ENCODE data around the gene RGPD8. TPM values are rescaled to one million over a fixed set of nuclear protein-coding genes. Genes with fewer than 3 reads are reported as not detected.
A peak's percentile ranks its signal among the peaks of the same experiment; 100 is the strongest.

The RGPD8 gene
- total RNA-seq, 1 experiment from 2014 or later, result 13.6 TPM

DNA sequence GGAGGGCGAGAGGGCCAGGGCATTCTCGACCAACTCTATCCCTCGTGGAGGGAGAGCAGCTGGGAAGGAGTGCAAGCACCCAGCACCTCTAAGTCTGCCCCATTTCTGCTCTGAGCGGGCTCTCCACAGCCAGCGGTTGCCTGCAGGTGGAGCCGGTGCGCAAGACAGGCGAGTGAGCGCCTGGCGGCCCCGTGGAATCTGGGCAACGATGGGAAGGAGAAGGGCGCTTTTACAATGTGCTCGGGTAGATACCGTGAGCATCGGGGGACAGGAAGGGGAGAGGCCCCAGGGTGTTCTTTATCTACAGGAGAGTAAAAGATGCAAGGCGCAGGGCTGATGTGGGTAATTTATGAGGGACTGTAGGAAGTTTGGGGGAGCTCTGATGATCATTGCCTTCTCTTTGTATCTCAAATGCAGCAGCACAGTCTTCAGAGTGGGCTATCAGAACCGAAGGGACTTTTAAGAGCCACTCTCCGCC is 47.6 kb upstream of the RGPD8 start:
- Histone ChIP-seq H3K4me3 (ENCODE audit: low read length) (peak overlapping the region; percentile 82), H4K20me1 (ENCODE audit: low read length) (no peaks in the 10 kb centered on the region), H3K9me2 (replicated peaks; ENCODE audit: low read length) (no peaks in the 10 kb centered on the region), H2AFZ (ENCODE audit: low read length) (peak overlapping the region; percentile 89), H3K79me2 (ENCODE audit: low read length) (peaks cover 39% of the 10 kb centered on the region), H3K4me1 (ENCODE audit: insufficient read depth, low read length) (peaks cover 17% of the 10 kb centered on the region), H3K9me3 (ENCODE audit: low read length) (no peaks in the 10 kb centered on the region), H3K4me2 (ENCODE audit: low read length) (peak overlapping the region; percentile 89), H3F3A (ENCODE audit: low read length, unreplicated experiment) (no peaks in the 10 kb centered on the region), H3K36me3 (ENCODE audit: low read depth, low read length) (peaks cover 4% of the 10 kb centered on the region; the same call in 1 of the 2 replicates), H3K27ac (ENCODE audit: low read length) (peak overlapping the region; percentile 52), H3K27me3 (ENCODE audit: low read length) (no peaks in the 10 kb centered on the region), H3K9ac (ENCODE audit: low read length) (peak overlapping the region; percentile 86)
- ChIA-PET POLR2A (ENCODE audit: unreplicated experiment) (no interaction called here), CTCF (interaction anchor here (0.6 kb wide), 3 partner anchors 11 to 67 kb away, joined by 3 to 8 read pairs (median 3); no protein-coding TSS in a partner anchor)
- DNase-seq (peak; percentile 86), ATAC-seq (peak; percentile 79)
- intact Hi-C loops (cut with micrococcal nuclease), result loop anchor here (1.0 kb wide), 2 partner anchors 61 to 101 kb away; partner anchors contain the start of gene POLR1B
- TF ChIP-seq EZH2phosphoT487 (IDR thresholded peaks at IDR 0.05; ENCODE audit: borderline replicate concordance, low read length), result no peak
- TF ChIP-seq, protein P1, sequence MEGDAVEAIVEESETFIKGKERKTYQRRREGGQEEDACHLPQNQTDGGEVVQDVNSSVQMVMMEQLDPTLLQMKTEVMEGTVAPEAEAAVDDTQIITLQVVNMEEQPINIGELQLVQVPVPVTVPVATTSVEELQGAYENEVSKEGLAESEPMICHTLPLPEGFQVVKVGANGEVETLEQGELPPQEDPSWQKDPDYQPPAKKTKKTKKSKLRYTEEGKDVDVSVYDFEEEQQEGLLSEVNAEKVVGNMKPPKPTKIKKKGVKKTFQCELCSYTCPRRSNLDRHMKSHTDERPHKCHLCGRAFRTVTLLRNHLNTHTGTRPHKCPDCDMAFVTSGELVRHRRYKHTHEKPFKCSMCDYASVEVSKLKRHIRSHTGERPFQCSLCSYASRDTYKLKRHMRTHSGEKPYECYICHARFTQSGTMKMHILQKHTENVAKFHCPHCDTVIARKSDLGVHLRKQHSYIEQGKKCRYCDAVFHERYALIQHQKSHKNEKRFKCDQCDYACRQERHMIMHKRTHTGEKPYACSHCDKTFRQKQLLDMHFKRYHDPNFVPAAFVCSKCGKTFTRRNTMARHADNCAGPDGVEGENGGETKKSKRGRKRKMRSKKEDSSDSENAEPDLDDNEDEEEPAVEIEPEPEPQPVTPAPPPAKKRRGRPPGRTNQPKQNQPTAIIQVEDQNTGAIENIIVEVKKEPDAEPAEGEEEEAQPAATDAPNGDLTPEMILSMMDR (conservative IDR thresholded peaks at IDR 0.05; ENCODE audit: low read depth, low read length), result peak; percentile 75
- BruUV-seq (replicated peaks), result no TSS peak

DNA sequence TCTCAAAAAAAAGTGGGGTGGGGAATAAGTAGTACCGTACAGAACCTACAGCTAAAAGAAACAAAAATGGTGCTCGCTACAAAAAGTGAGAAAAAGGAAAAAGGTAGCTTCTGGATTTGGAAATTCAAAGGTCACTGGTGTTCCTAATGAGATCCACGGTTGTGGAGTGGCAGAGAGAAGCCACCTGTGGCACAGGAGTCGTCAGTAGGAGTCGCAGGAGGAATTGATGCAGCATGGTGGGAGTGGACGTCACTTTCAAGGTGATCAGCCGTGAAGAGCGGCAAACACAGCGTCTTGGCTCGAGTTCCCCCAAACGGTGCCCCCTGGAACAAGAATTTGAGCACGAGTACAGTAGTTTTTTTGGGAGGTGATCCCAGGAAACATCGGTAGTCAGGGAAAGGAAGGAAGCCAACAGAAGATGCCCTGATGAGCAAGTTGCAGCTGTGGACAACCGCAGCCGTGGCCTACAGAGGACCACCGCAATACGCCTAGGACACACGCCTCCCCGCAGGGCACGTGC is 47.1 kb upstream of the RGPD8 start:
- H3K27ac ChIP-seq (ENCODE audit: low read length), result no peak overlapping the region
- POLR2A ChIA-PET (ENCODE audit: unreplicated experiment), result no interaction called here

More for the DNA sequence above, 47.1 kb upstream of the RGPD8 start:
- peak overlapping the region; percentile 89 for H3K4me2 ChIP-seq (ENCODE audit: low read length)
- no peaks in the 10 kb centered on the region for H4K20me1 ChIP-seq (ENCODE audit: low read length)
- H3K4me3 ChIP-seq (ENCODE audit: low read length), result peak overlapping the region; percentile 82
- no peaks in the 10 kb centered on the region for H3F3A ChIP-seq (ENCODE audit: low read length, unreplicated experiment)
- ATAC-seq (peak; percentile 15), DNase-seq (no peak)
- CTCF ChIA-PET, result interaction anchor here (0.6 kb wide), 2 partner anchors 11 to 68 kb away, joined by 3 to 8 read pairs; no protein-coding TSS in a partner anchor
- TF ChIP-seq, protein P1 (conservative IDR thresholded peaks at IDR 0.05; ENCODE audit: low read depth, low read length), result no peak
- TF ChIP-seq EZH2 (IDR thresholded peaks at IDR 0.05; ENCODE audit: low read length, unreplicated experiment), result no peak
- TF ChIP-seq EZH2phosphoT487 (IDR thresholded peaks at IDR 0.05; ENCODE audit: borderline replicate concordance, low read length), result no peak
- H3K79me2 ChIP-seq (ENCODE audit: low read length), result peaks cover 34% of the 10 kb centered on the region
- H3K9me3 ChIP-seq (ENCODE audit: low read length), result no peaks in the 10 kb centered on the region
- H3K27me3 ChIP-seq (ENCODE audit: low read length), result no peaks in the 10 kb centered on the region
- H3K9me2 ChIP-seq (replicated peaks; ENCODE audit: low read length), result no peaks in the 10 kb centered on the region
- H3K4me1 ChIP-seq (ENCODE audit: insufficient read depth, low read length), result peaks cover 17% of the 10 kb centered on the region
- H2AFZ ChIP-seq (ENCODE audit: low read length), result peak overlapping the region; percentile 89
- H3K9ac ChIP-seq (ENCODE audit: low read length), result 0 out of 2 replicates have a peak overlapping the region, but pooled peaks have one; percentile 86
- BruUV-seq (replicated peaks), result no TSS peak
- no peaks in the 10 kb centered on the region for H3K36me3 ChIP-seq (ENCODE audit: low read depth, low read length)
- intact Hi-C loops (cut with micrococcal nuclease), result loop anchor here (1.0 kb wide), 2 partner anchors 62 to 102 kb away; partner anchors contain the start of gene POLR1B

All from PC-3 (cell line).